ENCODE measurements around the gene LOXHD1.

Gene LOXHD1

GRCh38 chr18:46624127-46624526, 32.9 kb downstream of the LOXHD1 start:
- DNase-seq: no peak

GRCh38 chr18:46623541-46623940, 33.5 kb downstream of the LOXHD1 start:
- DNase-seq: no peak

- DNase-seq: no peak
Observed at GRCh38 chr18:46622999-46623398, 34.0 kb downstream of the LOXHD1 start.

GRCh38 chr18:46622451-46622850, 34.6 kb downstream of the LOXHD1 start:
- no peak for DNase-seq

GRCh38 chr18:46621871-46622270, 35.1 kb downstream of the LOXHD1 start:
- no peak for DNase-seq

- no peak for DNase-seq
Observed at GRCh38 chr18:46621111-46621766, 35.8 kb downstream of the LOXHD1 start.

- DNase-seq: no peak
Observed at GRCh38 chr18:46619559-46619958, 37.5 kb downstream of the LOXHD1 start.

GRCh38 chr18:46615720-46616119, 41.3 kb downstream of the LOXHD1 start:
- DNase-seq: no peak

GRCh38 chr18:46609048-46609447, 48.0 kb downstream of the LOXHD1 start:
- DNase-seq: no peak

GRCh38 chr18:46607926-46608325, 49.1 kb downstream of the LOXHD1 start:
- DNase-seq: no peak

GRCh38 chr18:46601141-46601805, 55.7 kb downstream of the LOXHD1 start:
- no peak for DNase-seq

GRCh38 chr18:46596119-46596518, 60.9 kb downstream of the LOXHD1 start:
- DNase-seq: no peak

GRCh38 chr18:46591783-46592391, 65.1 kb downstream of the LOXHD1 start:
- no peak for DNase-seq

GRCh38 chr18:46590103-46590502, 66.9 kb downstream of the LOXHD1 start:
- no peak for DNase-seq

GRCh38 chr18:46588971-46589660, 67.9 kb downstream of the LOXHD1 start:
- DNase-seq: no peak

GRCh38 chr18:46587600-46587999, 69.4 kb downstream of the LOXHD1 start:
- no peak for DNase-seq

GRCh38 chr18:46583711-46584110, 73.3 kb downstream of the LOXHD1 start:
- no peak for DNase-seq

- no peak for DNase-seq
Observed at GRCh38 chr18:46581648-46582047, 75.4 kb downstream of the LOXHD1 start.

- no peak for DNase-seq
Observed at GRCh38 chr18:46578987-46579386, 78.0 kb downstream of the LOXHD1 start.

- DNase-seq: peak; percentile 27
Observed at GRCh38 chr18:46577546-46577945, 79.5 kb downstream of the LOXHD1 start.

- no peak for DNase-seq
Observed at GRCh38 chr18:46575851-46576250, 81.2 kb downstream of the LOXHD1 start.

GRCh38 chr18:46574743-46575115, 82.3 kb downstream of the LOXHD1 start:
- no peak for DNase-seq

GRCh38 chr18:46574000-46574742, 82.8 kb downstream of the LOXHD1 start:
- no peak for DNase-seq

Data from islet precursor cell (in vitro differentiated cells).